Heart right ventricle (tissue), 16 donors: ENCODE measurements around the gene ADGRA1. TPM values are rescaled to one million over a fixed set of nuclear protein-coding genes. Genes with fewer than 3 reads are reported as not detected.
A peak's percentile ranks its signal among the peaks of the same experiment; 100 is the strongest.

Source experiments
- ATAC-seq, 8 donors: fragments of 200-7000 bp; cut with Tn5 transposase; one replicate each; pipeline ENCODE4 v1.9.1; 2020; ENCODE audit warnings: mild to moderate bottlenecking in 8 of 8, moderate library complexity in 8 of 8, moderate number of reproducible peaks in 1 of 8
- DNase-seq, 2 donors: peaks; one replicate each; pipeline ENCODE4 v3.0.0-alpha.2; 2020
- H3K27ac ChIP-seq, 10 donors: fragments of 200-600 bp; sonication (generic) in 2 of 10; one replicate each; pipeline versions ENCODE4 v1.5.0 to v1.8.0; 2020 to 2022; ENCODE audit warnings: mild to moderate bottlenecking in 3 of 10
- H3K27me3 ChIP-seq, 7 donors: fragments of 200-600 bp; one replicate each; pipeline ENCODE4 v1.8.0; 2021 to 2022; ENCODE audit warnings: mild to moderate bottlenecking in 2 of 7
- H3K36me3 ChIP-seq, 9 donors: fragments of 200-600 bp; sonication (generic) in 1 of 9; one replicate each; pipeline versions ENCODE4 v1.5.0 to v1.8.0; 2020 to 2022; ENCODE audit warnings: mild to moderate bottlenecking in 2 of 9
- H3K4me1 ChIP-seq, 9 donors: fragments of 200-600 bp; sonication (generic) in 1 of 9; one replicate each; pipeline versions ENCODE4 v1.5.0 to v1.8.0; 2020 to 2022; ENCODE audit warnings: mild to moderate bottlenecking in 4 of 9
- H3K4me3 ChIP-seq, 10 donors: fragments of 200-600 bp; sonication (generic) in 2 of 10; one replicate each; pipeline versions ENCODE4 v1.5.0 to v1.8.0; 2020 to 2022; ENCODE audit warnings: mild to moderate bottlenecking in 7 of 10, moderate library complexity in 2 of 10
- H3K9me3 ChIP-seq, 11 donors: fragments of 200-600 bp in 10 of 11; sonication (generic) in 2 of 11; one replicate each; pipeline versions ENCODE4 v1.5.0 to v1.8.0; 2013 to 2022; ENCODE audit warnings: mild to moderate bottlenecking in 2 of 11, control low read depth in 1 of 11, moderate library complexity in 1 of 11
- WGBS, 2 donors: extraction: QIAGEN DNeasy Blood & Tissue Kit; methylation state at CpG; one replicate each; pipeline ENCODE4 v1.1.7; 2013; ENCODE audit warnings: inconsistent platforms in 1 of 2; 5-methylcytosine and 5-hydroxymethylcytosine counted together
- intact Hi-C, 10 donors: fragments of 100-400 bp; cut with DNase I; formaldehyde crosslinking; loops; one replicate each; pipeline versions ENCODE4 v1.11.1 to v1.14.2; 2022
- polyA plus RNA-seq, 2 donors: library from polyadenylated mRNA; stranded (reverse); fragments of 200-250 nt; gene quantifications; one replicate each; pipeline ENCODE4 v1.2.3, GENCODE V29; 2013
- total RNA-seq, 10 donors: library from RNA; stranded (reverse); fragmentation: NEBNext Ultra II Directional in 3 of 10; extraction: Animal tissue kit (Norgen Biotek cat#: 25700) in 3 of 10; gene quantifications; one replicate each; pipeline versions ENCODE4 v1.2.1 to v1.2.4, GENCODE V29; 2021 to 2023
- TF ChIP-seq, protein P1 (sequence below), 9 donors: fragments of 200-600 bp; sonication (generic) in 2 of 9; IDR thresholded peaks; one replicate each; pipeline versions ENCODE4 v1.5.0 to v1.8.0; 2021 to 2022; ENCODE audit warnings: antibody characterized with exemption in 9 of 9, mild to moderate bottlenecking in 5 of 9, moderate library complexity in 1 of 9
- donor health status: Arrhythmogenic right ventricular cardiomyopathy.
- donor health status: ischemic (EF 13 %, LVEDD 7.1; RV severe dilation, severe dysfunction).
- donor health status: healthy with polysubstance abuse.
- donor health status: DM: no; HTN: yes; CAD: no.
- donor health status: DM: no; HTN: no; CAD: no.
- donor health status: ischemic (EF 25% LVEDD 6.9; RV normal size, moderate dysfunction).
- donor health status: ischemic (EF 25% LVEDD 5.7; RV mildly dilated, moderate dysfunction).
- donor health status: healthy.
- donor health status: DM: yes; HTN: yes; CAD: no.
- donor health status: Ischemic cardiomyopathy.
- donor health status: ischemic (EF 35%, LVEDD 5.7; RV mildly dilated, moderate dysfunction).
- donor health status: nonischemic (EF 11% LVEDD 7.7; RV severe dilation, severe dysfunction).
- donor health status: DM: yes; HTN: yes; CAD: no.
- donor health status: PGD.
- donor health status: ischemic (EF 29% LVEDD 5.4; RV normal size, mild dysfunction).
- donor health status: nonischemic (EF 23%, LVEDD 6.1; RV moderate dilation, normal function).

ADGRA1 gene
- total and polyA plus RNA-seq, 12 donors = under 0.01 to 0.21 (median 0.11) TPM; not detected in 6

DNA sequence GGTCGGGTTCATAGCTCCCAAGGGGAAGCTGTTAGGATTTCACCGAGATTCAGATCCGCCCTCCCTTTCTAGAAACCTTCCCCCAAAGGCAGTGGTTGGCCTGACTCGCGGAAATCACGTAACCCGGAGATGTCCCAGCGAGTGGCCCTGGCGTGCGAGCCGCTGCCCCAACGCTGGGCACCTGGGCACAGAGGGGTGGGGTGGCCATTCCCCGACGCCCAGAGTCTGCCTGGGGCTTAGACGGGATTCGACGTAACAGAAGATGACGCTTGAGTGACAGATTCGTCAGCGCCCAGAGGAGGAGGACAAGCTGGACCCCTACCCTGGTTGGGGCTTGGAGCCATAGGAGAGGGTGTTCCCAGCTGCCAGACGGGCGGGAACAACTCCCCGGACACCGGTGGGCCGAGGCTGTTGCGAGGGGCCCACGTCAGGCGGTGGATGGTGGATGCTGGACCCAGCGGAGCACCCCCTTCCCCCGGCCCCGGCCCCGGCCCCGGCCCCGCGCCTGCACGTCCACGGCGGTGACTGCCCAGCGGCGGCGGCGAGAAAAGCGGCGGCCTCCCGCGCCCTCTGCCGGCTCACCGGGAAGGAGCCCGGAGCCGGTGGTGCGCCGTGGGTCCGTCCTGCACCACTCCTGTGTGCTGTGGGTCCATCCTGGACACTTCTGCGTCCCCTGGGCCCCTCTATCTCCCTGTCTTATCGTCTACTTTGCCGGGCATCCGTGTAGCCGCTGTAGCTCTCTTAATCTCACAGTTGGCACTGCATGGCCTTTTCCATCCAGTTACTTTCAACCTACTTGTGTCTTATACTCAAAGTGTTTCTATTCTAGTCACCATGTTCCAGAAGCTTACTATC lies 36.9 kb downstream of the ADGRA1 start:
- ATAC-seq = peak; percentile 54 to 73 (median 68)
- Histone ChIP-seq H3K9me3 (peaks cover 0 to 9% (median 3%) of the 10 kb centered on the region in 11 donors), H3K4me1 (peaks cover 0 to 6% (median 0%) of the 10 kb centered on the region in 9 donors), H3K36me3 (no peaks in the 10 kb centered on the region), H3K4me3 (no peak overlapping the region), H3K27ac (no peak overlapping the region), H3K27me3 (peaks cover 0 to 44% (median 30%) of the 10 kb centered on the region in 7 donors)
- TF ChIP-seq, protein P1, sequence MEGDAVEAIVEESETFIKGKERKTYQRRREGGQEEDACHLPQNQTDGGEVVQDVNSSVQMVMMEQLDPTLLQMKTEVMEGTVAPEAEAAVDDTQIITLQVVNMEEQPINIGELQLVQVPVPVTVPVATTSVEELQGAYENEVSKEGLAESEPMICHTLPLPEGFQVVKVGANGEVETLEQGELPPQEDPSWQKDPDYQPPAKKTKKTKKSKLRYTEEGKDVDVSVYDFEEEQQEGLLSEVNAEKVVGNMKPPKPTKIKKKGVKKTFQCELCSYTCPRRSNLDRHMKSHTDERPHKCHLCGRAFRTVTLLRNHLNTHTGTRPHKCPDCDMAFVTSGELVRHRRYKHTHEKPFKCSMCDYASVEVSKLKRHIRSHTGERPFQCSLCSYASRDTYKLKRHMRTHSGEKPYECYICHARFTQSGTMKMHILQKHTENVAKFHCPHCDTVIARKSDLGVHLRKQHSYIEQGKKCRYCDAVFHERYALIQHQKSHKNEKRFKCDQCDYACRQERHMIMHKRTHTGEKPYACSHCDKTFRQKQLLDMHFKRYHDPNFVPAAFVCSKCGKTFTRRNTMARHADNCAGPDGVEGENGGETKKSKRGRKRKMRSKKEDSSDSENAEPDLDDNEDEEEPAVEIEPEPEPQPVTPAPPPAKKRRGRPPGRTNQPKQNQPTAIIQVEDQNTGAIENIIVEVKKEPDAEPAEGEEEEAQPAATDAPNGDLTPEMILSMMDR (IDR thresholded peaks at IDR 0.05) = peak; percentile 25 to 73 (median 64)
- WGBS, 2 donors = 33 to 42% methylated on average over 57 to 58 of the region's 58 CpGs
- intact Hi-C loops = loop anchor here in 9 of 10 donors (2.0 to 10.0 kb wide), 10 partner anchors 180 to 467 kb away; partner anchors contain the start of gene CFAP46 (in 4 of the 9)
- DNase-seq = peak in 1 of 2 donors; percentile 50

DNA sequence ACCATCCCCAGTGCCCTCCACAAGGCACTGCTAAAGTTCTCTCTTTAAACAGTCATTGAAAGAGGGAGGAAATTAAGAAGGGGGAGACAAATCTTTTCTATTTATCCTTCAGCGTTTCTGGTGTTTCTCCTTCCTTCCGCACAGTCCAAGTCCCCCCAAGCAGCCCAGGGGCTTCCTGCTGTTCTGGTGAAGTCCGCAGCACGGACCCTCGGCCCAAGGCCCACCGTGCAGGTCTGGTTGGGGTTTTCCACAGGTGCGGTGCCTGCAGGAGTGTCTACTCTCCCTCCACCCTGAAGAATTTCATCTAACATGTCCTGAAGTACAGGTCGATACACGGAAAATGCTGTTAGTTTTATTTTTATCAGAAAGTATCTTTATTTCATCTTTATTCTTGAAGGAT lies 38.2 kb downstream of the ADGRA1 start:
- Histone ChIP-seq H3K4me3 (no peak overlapping the region), H3K9me3 (no peaks in the 10 kb centered on the region), H3K27ac (no peak overlapping the region), H3K27me3 (peaks cover 0 to 44% (median 30%) of the 10 kb centered on the region in 7 donors), H3K4me1 (peaks cover 0 to 6% (median 0%) of the 10 kb centered on the region in 9 donors), H3K36me3 (no peaks in the 10 kb centered on the region)
- DNase-seq (no peak), ATAC-seq (no peak)
- TF ChIP-seq, protein P1 (IDR thresholded peaks at IDR 0.05) = no peak
- intact Hi-C loops = loop anchor here in 8 of 10 donors (2.0 to 10.0 kb wide), 6 partner anchors 181 to 441 kb away; partner anchors contain the start of gene CFAP46 (in 1 of the 8)
- WGBS, 2 donors = 85 to 92% methylated on average over 9 of the region's 9 CpGs

DNA sequence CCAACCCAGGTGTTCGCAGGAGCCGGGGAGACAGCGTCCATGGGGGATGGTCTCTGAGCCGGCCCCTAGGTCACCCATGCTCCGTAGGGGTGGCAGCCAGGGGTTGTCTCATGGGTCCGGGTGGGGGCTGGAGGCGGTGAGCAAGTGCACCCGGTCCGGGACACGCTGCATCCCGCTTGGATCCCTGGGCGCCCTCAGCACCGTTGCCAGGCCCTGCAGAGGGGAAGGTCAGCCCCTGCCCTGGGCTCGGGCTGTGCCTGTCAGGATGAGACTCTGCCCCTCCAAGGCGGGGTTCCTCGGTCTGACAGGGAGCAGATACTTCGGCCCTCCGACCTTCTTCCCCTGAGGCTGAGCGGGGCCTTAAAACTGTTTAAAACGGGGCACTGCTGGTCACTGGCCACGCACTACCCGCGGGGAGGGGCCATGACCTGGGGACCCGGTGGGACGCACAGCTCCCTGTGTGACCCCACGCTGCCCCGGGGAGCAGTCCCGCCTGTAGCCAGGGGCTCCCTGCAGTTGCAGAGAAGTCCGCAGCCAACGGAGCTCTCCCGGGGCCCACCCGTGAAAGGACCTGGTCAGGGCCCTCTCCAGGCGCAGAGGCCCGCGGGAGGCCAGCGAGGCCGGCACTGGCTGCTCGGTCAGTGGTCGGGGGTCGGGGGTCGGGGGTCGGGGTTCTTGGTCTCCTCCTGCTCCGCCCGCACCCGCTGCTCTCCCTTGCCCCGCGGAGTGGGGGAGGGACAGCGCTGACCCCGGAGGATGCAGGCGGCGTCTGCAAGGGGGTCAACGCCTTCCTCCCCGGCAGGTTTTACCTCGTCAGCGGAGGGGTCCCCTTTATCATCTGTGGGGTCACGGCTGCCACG lies 38.9 kb downstream of the ADGRA1 start:
- H3K4me1 ChIP-seq = peaks cover 0 to 6% (median 0%) of the 10 kb centered on the region in 9 donors
- no peak overlapping the region for H3K27ac ChIP-seq
- H3K27me3 ChIP-seq = peaks cover 0 to 44% (median 30%) of the 10 kb centered on the region in 7 donors
- H3K36me3 ChIP-seq = no peaks in the 10 kb centered on the region
- no peaks in the 10 kb centered on the region for H3K9me3 ChIP-seq
- DNase-seq (no peak), ATAC-seq (no peak)
- 90 to 93% methylated on average over 54 to 57 of the region's 57 CpGs for WGBS, 2 donors
- intact Hi-C loops = loop anchor here in 5 of 10 donors (10.0 kb wide), 4 partner anchors 182 to 442 kb away; partner anchors contain the start of gene CFAP46 (in 1 of the 5)
- no peak overlapping the region for H3K4me3 ChIP-seq
- TF ChIP-seq, protein P1 (IDR thresholded peaks at IDR 0.05) = no peak
